Type B pancreatic cell (in vitro differentiated cells): ENCODE data around the gene FBXL19. TPM values are rescaled to one million over a fixed set of nuclear protein-coding genes. Genes with fewer than 3 reads are reported as not detected.

Source experiments
- DNase-seq: peaks from one replicate; pipeline ENCODE4 v3.0.0; 2021; ENCODE audit warnings: mixed read lengths; ENCODE audit not compliant: unreplicated experiment; ENCODE audit errors: extremely low spot score
- H3K27ac Mint-ChIP-seq: 2 replicates; pipeline ENCODE4 v1.8.0; 2021; ENCODE audit warnings: mild to moderate bottlenecking, mixed read lengths
- H3K27me3 Mint-ChIP-seq: 2 replicates; pipeline ENCODE4 v1.8.0; 2021; ENCODE audit warnings: mixed read lengths
- H3K36me3 Mint-ChIP-seq: 2 replicates; pipeline ENCODE4 v1.8.0; 2021; ENCODE audit warnings: mixed read lengths
- H3K4me1 Mint-ChIP-seq: one replicate; pipeline ENCODE4 v1.8.0; 2021; ENCODE audit warnings: mixed read lengths; ENCODE audit not compliant: unreplicated experiment
- H3K4me3 Mint-ChIP-seq: 2 replicates; pipeline ENCODE4 v1.8.0; 2021; ENCODE audit warnings: mild to moderate bottlenecking, mixed read lengths
- H3K9me3 Mint-ChIP-seq: 2 replicates; pipeline ENCODE4 v1.8.0; 2021; ENCODE audit warnings: mixed read lengths
- CTCF ChIP-seq: fragments of 200-600 bp; sonication (generic); conservative IDR thresholded peaks from 2 replicates; pipeline ENCODE4 v1.5.0; 2021; ENCODE audit warnings: antibody characterized with exemption, mild to moderate bottlenecking
- total RNA-seq: library from RNA; stranded (reverse); gene quantifications from 2 replicates; pipeline ENCODE4 v1.2.1, GENCODE V29; 2021; ENCODE audit warnings: low replicate concordance

The FBXL19 gene
- total RNA-seq, 1 donor from 2014 or later: 46.4 TPM

GRCh38 chr16:30882429-30883310 lies 40.7 kb upstream of the FBXL19 start:
- peaks cover 20% of the 10 kb centered on the region for H3K4me1 Mint-ChIP-seq
- no peak for TF ChIP-seq CTCF
- peaks cover 9% of the 10 kb centered on the region for H3K36me3 Mint-ChIP-seq
- no peak overlapping the region for H3K4me3 Mint-ChIP-seq
- no peaks in the 10 kb centered on the region for H3K9me3 Mint-ChIP-seq
- H3K27ac Mint-ChIP-seq: peak overlapping the region; percentile 85
- DNase-seq: no peak
- no peaks in the 10 kb centered on the region for H3K27me3 Mint-ChIP-seq

GRCh38 chr16:30884760-30885159 lies 38.6 kb upstream of the FBXL19 start:
- H3K9me3 Mint-ChIP-seq: no peaks in the 10 kb centered on the region

GRCh38 chr16:30885196-30885595 lies 38.2 kb upstream of the FBXL19 start:
- DNase-seq: no peak
- TF ChIP-seq CTCF: no peak
- H3K36me3 Mint-ChIP-seq: peaks cover 15% of the 10 kb centered on the region
- H3K4me1 Mint-ChIP-seq: peaks cover 20% of the 10 kb centered on the region
- H3K9me3 Mint-ChIP-seq: no peaks in the 10 kb centered on the region
- no peak overlapping the region for H3K27ac Mint-ChIP-seq
- H3K27me3 Mint-ChIP-seq: no peaks in the 10 kb centered on the region
- H3K4me3 Mint-ChIP-seq: no peak overlapping the region

More at GRCh38 chr16:30884760-30885159, 38.6 kb upstream of the FBXL19 start:
- TF ChIP-seq CTCF: no peak
- no peak overlapping the region for H3K4me3 Mint-ChIP-seq
- H3K27ac Mint-ChIP-seq: no peak overlapping the region
- H3K4me1 Mint-ChIP-seq: peaks cover 20% of the 10 kb centered on the region
- no peak for DNase-seq
- H3K36me3 Mint-ChIP-seq: peaks cover 13% of the 10 kb centered on the region
- no peaks in the 10 kb centered on the region for H3K27me3 Mint-ChIP-seq

GRCh38 chr16:30886145-30886544 lies 37.2 kb upstream of the FBXL19 start:
- H3K27me3 Mint-ChIP-seq: no peaks in the 10 kb centered on the region
- H3K27ac Mint-ChIP-seq: no peak overlapping the region
- no peak overlapping the region for H3K4me3 Mint-ChIP-seq
- H3K9me3 Mint-ChIP-seq: no peaks in the 10 kb centered on the region
- DNase-seq: no peak
- peaks cover 20% of the 10 kb centered on the region for H3K4me1 Mint-ChIP-seq
- H3K36me3 Mint-ChIP-seq: peaks cover 15% of the 10 kb centered on the region
- no peak for TF ChIP-seq CTCF

- DNase-seq: no peak
- Mint-ChIP-seq H3K9me3 (no peaks in the 10 kb centered on the region), H3K4me3 (no peak overlapping the region), H3K4me1 (peaks cover 3% of the 10 kb centered on the region), H3K36me3 (peaks cover 16% of the 10 kb centered on the region), H3K27ac (no peak overlapping the region), H3K27me3 (no peaks in the 10 kb centered on the region)
- TF ChIP-seq CTCF: no peak
Observed at GRCh38 chr16:30887927-30888326, 35.4 kb upstream of the FBXL19 start.
